NT2/D1 (cell line): ENCODE measurements around the gene SNX9.

Source experiments
- SUZ12 ChIP-seq: IDR thresholded peaks from 2 replicates; pipeline ENCODE4 v1.6.1; 2011; ENCODE audit not compliant: insufficient read length, insufficient read depth; ENCODE audit errors: extremely low read depth
- YY1 ChIP-seq: IDR thresholded peaks from 2 replicates; pipeline ENCODE4 v1.6.1; 2011; ENCODE audit not compliant: insufficient read length, insufficient read depth
- ZNF274 ChIP-seq: IDR thresholded peaks from 2 replicates; pipeline ENCODE4 v1.6.1; 2011; ENCODE audit warnings: mild to moderate bottlenecking, low read depth, low read length

- no peak for TF ChIP-seq YY1
- TF ChIP-seq ZNF274 = no peak
- no peak for TF ChIP-seq SUZ12
Measured at GRCh38 chr6:157965387-157965786, 142.3 kb downstream of the SNX9 start.
